ENCODE measurements around the gene MSI2.

DNA sequence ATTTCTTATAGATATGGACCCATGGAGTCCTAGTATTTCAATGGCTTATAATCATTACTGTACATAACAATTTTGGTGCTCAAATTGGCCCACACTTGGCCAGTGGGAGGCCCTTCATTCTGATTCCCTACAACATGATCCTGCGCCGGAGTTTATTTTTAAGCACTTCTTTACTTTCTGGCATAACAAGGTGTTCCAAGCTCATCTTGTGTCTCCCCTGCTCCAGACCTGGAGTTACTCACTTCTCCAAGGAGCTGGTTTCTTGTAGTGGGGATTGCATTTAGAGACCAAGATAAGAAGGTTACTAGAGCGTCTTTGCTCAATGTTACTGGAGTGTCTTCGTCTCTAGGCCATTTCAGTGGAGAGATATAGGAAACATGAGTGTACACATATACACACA lies 87.9 kb downstream of the MSI2 start:
- TF ChIP-seq TCF4 (CRISPR knock-in tag; IDR thresholded peaks at IDR 0.05; ENCODE audit: borderline replicate concordance) (no peak), ZC3H10 (CRISPR knock-in tag; IDR thresholded peaks at IDR 0.05) (no peak)
